ENCODE measurements around the gene SLC16A10.

DNA sequence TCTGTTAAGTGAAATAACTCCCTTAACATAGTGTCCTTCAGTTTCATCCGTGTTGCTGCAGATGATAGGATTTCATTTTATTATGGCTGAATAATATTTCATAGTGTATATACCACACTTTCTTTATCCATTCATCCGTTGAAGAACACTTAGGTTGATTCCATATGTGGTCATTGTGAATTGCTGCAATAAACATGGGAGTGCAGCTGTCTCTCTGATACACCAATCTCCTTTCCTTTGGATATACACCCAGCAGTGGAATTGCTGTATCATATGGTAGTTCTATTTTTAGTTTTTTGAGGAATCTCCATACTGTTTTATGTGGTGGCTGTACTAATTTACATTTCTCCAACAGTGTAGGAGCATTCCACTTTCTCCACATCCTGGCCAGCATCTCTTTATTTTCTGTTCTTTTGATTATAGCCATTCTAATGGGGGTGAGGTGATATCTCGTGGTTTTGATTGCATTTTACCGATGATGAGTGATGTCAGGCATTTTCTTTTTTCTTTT lies 193.2 kb downstream of the SLC16A10 start:
- TF ChIP-seq, protein P1, sequence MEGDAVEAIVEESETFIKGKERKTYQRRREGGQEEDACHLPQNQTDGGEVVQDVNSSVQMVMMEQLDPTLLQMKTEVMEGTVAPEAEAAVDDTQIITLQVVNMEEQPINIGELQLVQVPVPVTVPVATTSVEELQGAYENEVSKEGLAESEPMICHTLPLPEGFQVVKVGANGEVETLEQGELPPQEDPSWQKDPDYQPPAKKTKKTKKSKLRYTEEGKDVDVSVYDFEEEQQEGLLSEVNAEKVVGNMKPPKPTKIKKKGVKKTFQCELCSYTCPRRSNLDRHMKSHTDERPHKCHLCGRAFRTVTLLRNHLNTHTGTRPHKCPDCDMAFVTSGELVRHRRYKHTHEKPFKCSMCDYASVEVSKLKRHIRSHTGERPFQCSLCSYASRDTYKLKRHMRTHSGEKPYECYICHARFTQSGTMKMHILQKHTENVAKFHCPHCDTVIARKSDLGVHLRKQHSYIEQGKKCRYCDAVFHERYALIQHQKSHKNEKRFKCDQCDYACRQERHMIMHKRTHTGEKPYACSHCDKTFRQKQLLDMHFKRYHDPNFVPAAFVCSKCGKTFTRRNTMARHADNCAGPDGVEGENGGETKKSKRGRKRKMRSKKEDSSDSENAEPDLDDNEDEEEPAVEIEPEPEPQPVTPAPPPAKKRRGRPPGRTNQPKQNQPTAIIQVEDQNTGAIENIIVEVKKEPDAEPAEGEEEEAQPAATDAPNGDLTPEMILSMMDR (IDR thresholded peaks at IDR 0.05), result no peak
- TF ChIP-seq POLR2A (IDR thresholded peaks at IDR 0.05), result no peak

All from lower leg skin (tissue), 3 donors.